Inferior parietal cortex (tissue), 1 donor: Measurements from ENCODE around the gene PPP1R7.

Experiments
- DNase-seq: peaks from one replicate; pipeline ENCODE4 v3.0.0-alpha.2; 2016; ENCODE audit errors: extremely low spot score

PPP1R7 gene

GRCh38 chr2:241228860-241229516, 78.7 kb downstream of the PPP1R7 start:
- DNase-seq, result no peak

GRCh38 chr2:241229563-241230401, 79.5 kb downstream of the PPP1R7 start:
- no peak for DNase-seq

GRCh38 chr2:241230435-241230834, 80.2 kb downstream of the PPP1R7 start:
- DNase-seq, result no peak

GRCh38 chr2:241232736-241233575, 82.7 kb downstream of the PPP1R7 start:
- DNase-seq, result no peak
